Loucy (cell line): Measurements from ENCODE around the gene SHC1.

Experiments used
- H2AFZ ChIP-seq: fragments of 200-600 bp; sonication (generic); 2 replicates; pipeline ENCODE4 v1.6.0; 2016; ENCODE audit warnings: antibody characterized with exemption, mild to moderate bottlenecking, low read length, moderate library complexity
- H3F3A ChIP-seq: fragments of 200-600 bp; 2 replicates; pipeline ENCODE4 v1.6.0; 2016; ENCODE audit warnings: antibody characterized with exemption, low read depth, mild to moderate bottlenecking
- H3K27me3 ChIP-seq: fragments of 200-600 bp; sonication (generic); 2 replicates; pipeline ENCODE4 v1.6.1; 2014; ENCODE audit warnings: low read length, mild to moderate bottlenecking; ENCODE audit not compliant: insufficient read depth, poor library complexity, severe bottlenecking
- H3K36me3 ChIP-seq: fragments of 200-600 bp; sonication (generic); 2 replicates; pipeline ENCODE4 v1.6.1; 2016; ENCODE audit warnings: low read length; ENCODE audit not compliant: insufficient read depth
- H3K4me1 ChIP-seq: fragments of 200-600 bp; sonication (generic); 2 replicates; pipeline ENCODE4 v1.5.1; 2014; ENCODE audit warnings: low read length, mild to moderate bottlenecking; ENCODE audit not compliant: insufficient read depth, poor library complexity, severe bottlenecking
- H3K4me2 ChIP-seq: fragments of 200-600 bp; sonication (generic); 2 replicates; pipeline ENCODE4 v1.6.0; 2014; ENCODE audit warnings: antibody characterized with exemption, low read length, low read depth, mild to moderate bottlenecking; ENCODE audit not compliant: poor library complexity, severe bottlenecking
- H3K4me3 ChIP-seq: fragments of 200-600 bp; sonication (generic); 2 replicates; pipeline ENCODE4 v1.5.1; 2014; ENCODE audit warnings: low read length, mild to moderate bottlenecking, mixed read lengths; ENCODE audit not compliant: poor library complexity, severe bottlenecking
- H3K79me2 ChIP-seq: fragments of 200-600 bp; sonication (generic); 2 replicates; pipeline ENCODE4 v1.6.1; 2014; ENCODE audit warnings: low read length; ENCODE audit not compliant: insufficient read depth
- H3K9ac ChIP-seq: fragments of 200-600 bp; sonication (generic); 2 replicates; pipeline ENCODE4 v1.6.0; 2014; ENCODE audit warnings: mild to moderate bottlenecking, low read depth, low read length, moderate library complexity; ENCODE audit not compliant: poor library complexity, severe bottlenecking
- H3K9me2 ChIP-seq: fragments of 200-600 bp; sonication (generic); replicated peaks from 2 replicates; pipeline ENCODE4 v1.6.1; 2016; ENCODE audit warnings: low read depth, low read length, mixed read lengths
- H3K9me3 ChIP-seq: fragments of 200-600 bp; sonication (generic); 2 replicates; pipeline ENCODE4 v1.6.1; 2014; ENCODE audit warnings: mild to moderate bottlenecking, antibody characterized with exemption, low read length, low read depth; ENCODE audit not compliant: insufficient read depth
- H4K20me1 ChIP-seq: fragments of 200-600 bp; sonication (generic); 2 replicates; pipeline ENCODE4 v1.6.0; 2014; ENCODE audit warnings: antibody characterized with exemption, low read length, mild to moderate bottlenecking; ENCODE audit not compliant: insufficient read depth, poor library complexity, severe bottlenecking
- EZH2phosphoT487 ChIP-seq: fragments of 200-600 bp; IDR thresholded peaks from 2 replicates; pipeline ENCODE4 v1.6.1; 2018; ENCODE audit warnings: antibody characterized with exemption, mild to moderate bottlenecking, moderate library complexity, borderline replicate concordance
- TF ChIP-seq, protein P1 (sequence below): fragments of 200-600 bp; sonication (generic); conservative IDR thresholded peaks from 2 replicates; pipeline ENCODE4 v1.5.1; 2014; ENCODE audit warnings: mild to moderate bottlenecking, antibody characterized with exemption, low read length

SHC1 gene

GRCh38 chr1:154961207-154962155 lies 9.1 kb downstream of the SHC1 start, which contains the start of gene PYGO2:
TSS of gene PYGO2 (minus strand) at chr1:154961782. CDS start at chr1:154961576, 206 bp downstream.
- H3K4me3 ChIP-seq = peak within 1 kb of the TSS; percentile 92
- H3K9me3 ChIP-seq = no peaks in the 10 kb centered on the region
- peak within 1 kb of the TSS; percentile 80 for H2AFZ ChIP-seq
- no peak for TF ChIP-seq EZH2phosphoT487
- TF ChIP-seq, protein P1, sequence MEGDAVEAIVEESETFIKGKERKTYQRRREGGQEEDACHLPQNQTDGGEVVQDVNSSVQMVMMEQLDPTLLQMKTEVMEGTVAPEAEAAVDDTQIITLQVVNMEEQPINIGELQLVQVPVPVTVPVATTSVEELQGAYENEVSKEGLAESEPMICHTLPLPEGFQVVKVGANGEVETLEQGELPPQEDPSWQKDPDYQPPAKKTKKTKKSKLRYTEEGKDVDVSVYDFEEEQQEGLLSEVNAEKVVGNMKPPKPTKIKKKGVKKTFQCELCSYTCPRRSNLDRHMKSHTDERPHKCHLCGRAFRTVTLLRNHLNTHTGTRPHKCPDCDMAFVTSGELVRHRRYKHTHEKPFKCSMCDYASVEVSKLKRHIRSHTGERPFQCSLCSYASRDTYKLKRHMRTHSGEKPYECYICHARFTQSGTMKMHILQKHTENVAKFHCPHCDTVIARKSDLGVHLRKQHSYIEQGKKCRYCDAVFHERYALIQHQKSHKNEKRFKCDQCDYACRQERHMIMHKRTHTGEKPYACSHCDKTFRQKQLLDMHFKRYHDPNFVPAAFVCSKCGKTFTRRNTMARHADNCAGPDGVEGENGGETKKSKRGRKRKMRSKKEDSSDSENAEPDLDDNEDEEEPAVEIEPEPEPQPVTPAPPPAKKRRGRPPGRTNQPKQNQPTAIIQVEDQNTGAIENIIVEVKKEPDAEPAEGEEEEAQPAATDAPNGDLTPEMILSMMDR = peak; percentile 66
- H3K36me3 ChIP-seq = peaks cover 24% of the 10 kb centered on the region; the same call in 1 of the 2 replicates
- H3K79me2 ChIP-seq = peaks cover 66% of the 10 kb centered on the region
- no peaks in the 10 kb centered on the region for H3K27me3 ChIP-seq
- H3K9ac ChIP-seq = peak within 1 kb of the TSS; percentile 93
- H3K9me2 ChIP-seq = no peaks in the 10 kb centered on the region
- H3K4me1 ChIP-seq = peaks cover 28% of the 10 kb centered on the region
- H3F3A ChIP-seq = no peaks in the 10 kb centered on the region; the same call in 1 of the 2 replicates
- peak within 1 kb of the TSS; percentile 96 for H3K4me2 ChIP-seq
- peaks cover 19% of the 10 kb centered on the region for H4K20me1 ChIP-seq

GRCh38 chr1:154960446-154961136 lies 10.0 kb downstream of the SHC1 start:
- Histone ChIP-seq H3K9ac (peak overlapping the region; percentile 93), H3K9me3 (no peaks in the 10 kb centered on the region), H3K9me2 (no peaks in the 10 kb centered on the region), H3F3A (peaks cover 3% of the 10 kb centered on the region; the same call in 1 of the 2 replicates), H3K27me3 (no peaks in the 10 kb centered on the region), H2AFZ (no peak overlapping the region), H3K4me1 (peaks cover 35% of the 10 kb centered on the region), H3K4me3 (peak overlapping the region; percentile 92), H4K20me1 (peaks cover 20% of the 10 kb centered on the region), H3K79me2 (peaks cover 68% of the 10 kb centered on the region), H3K36me3 (peaks cover 15% of the 10 kb centered on the region; the same call in 1 of the 2 replicates), H3K4me2 (peak overlapping the region; percentile 84)
- no peak for TF ChIP-seq EZH2phosphoT487
- TF ChIP-seq, protein P1 = no peak

- Histone ChIP-seq H3F3A (peaks cover 7% of the 10 kb centered on the region; the same call in 1 of the 2 replicates), H4K20me1 (peaks cover 24% of the 10 kb centered on the region), H3K36me3 (peaks cover 11% of the 10 kb centered on the region; the same call in 1 of the 2 replicates), H3K4me2 (peak overlapping the region; percentile 84), H2AFZ (no peak overlapping the region), H3K9me3 (no peaks in the 10 kb centered on the region), H3K27me3 (no peaks in the 10 kb centered on the region), H3K79me2 (peaks cover 76% of the 10 kb centered on the region), H3K4me3 (no peak overlapping the region), H3K9me2 (no peaks in the 10 kb centered on the region), H3K4me1 (peaks cover 46% of the 10 kb centered on the region), H3K9ac (no peak overlapping the region)
- TF ChIP-seq, protein P1 = no peak
- TF ChIP-seq EZH2phosphoT487 = no peak
Measured at GRCh38 chr1:154959426-154959780, 11.1 kb downstream of the SHC1 start.
